Panc1 (cell line): ENCODE data around the gene OR12D2. TPM values are rescaled to one million over a fixed set of nuclear protein-coding genes. Genes with fewer than 3 reads are reported as not detected.

Experiments
- ATAC-seq: fragments of 200-7000 bp; cut with Tn5 transposase; 2 replicates; pipeline ENCODE4 v1.9.1; 2020; ENCODE audit warnings: mild to moderate bottlenecking, moderate library complexity
- BruUV-seq: library from RNA; stranded (reverse); fragments of 400-500 nt; replicated peaks from 2 replicates; lab custom pipeline; 2021; lab: Mats Ljungman, UMichigan
- CTCF ChIA-PET: fragments of 300-600 bp; sonication (Branson Sonifier 250); formaldehyde crosslinking; loops from one replicate; lab custom pipeline; 2022; ENCODE audit warnings: antibody characterized with exemption; lab: Charles Lee
- POLR2A ChIA-PET: fragments of 300-600 bp; sonication (Branson Sonifier 250); formaldehyde crosslinking; loops from one replicate; lab custom pipeline; 2022; ENCODE audit warnings: antibody characterized with exemption; lab: Charles Lee
- DNase-seq: peaks from one replicate; pipeline ENCODE4 v3.0.0-alpha.2; 2010; ENCODE audit warnings: low read depth, low spot score
- H3K27ac ChIP-seq: 2 replicates; pipeline ENCODE4 v1.5.1; 2011; ENCODE audit warnings: mild to moderate bottlenecking, low read length, inconsistent platforms
- H3K27me3 ChIP-seq: fragments of 200-500 bp; sonication (Bioruptor generic); 2 replicates; pipeline ENCODE4 v1.6.0; 2014; ENCODE audit warnings: low read length, inconsistent platforms; ENCODE audit not compliant: control insufficient read depth, insufficient read depth
- H3K36me3 ChIP-seq: fragments of 200-500 bp; sonication (Bioruptor generic); 2 replicates; pipeline ENCODE4 v1.5.1; 2014; ENCODE audit warnings: inconsistent platforms, mild to moderate bottlenecking, low read length, moderate library complexity; ENCODE audit not compliant: control insufficient read depth, insufficient read depth
- H3K4me1 ChIP-seq: 2 replicates; pipeline ENCODE4 v1.5.1; 2011; ENCODE audit warnings: inconsistent platforms, mild to moderate bottlenecking, low read length, moderate library complexity; ENCODE audit not compliant: control insufficient read depth, insufficient read depth
- H3K4me3 ChIP-seq, 2 experiments: 2 replicates each; pipeline ENCODE4 v1.5.1; 2011 to 2012; ENCODE audit warnings: low read depth in 2 of 2, low read length in 2 of 2, mild to moderate bottlenecking in 2 of 2, inconsistent platforms in 1 of 2, moderate library complexity in 1 of 2
- H3K9me3 ChIP-seq: fragments of 200-500 bp; sonication (Bioruptor generic); 2 replicates; pipeline ENCODE4 v1.5.1; 2014; ENCODE audit warnings: low read depth, mild to moderate bottlenecking, inconsistent platforms, low read length, moderate library complexity; ENCODE audit not compliant: control insufficient read depth, insufficient read depth
- POLR2AphosphoS5 ChIP-seq: IDR thresholded peaks from 2 replicates; pipeline ENCODE4 v1.6.1; 2012; ENCODE audit warnings: mild to moderate bottlenecking, low read depth, low read length, moderate library complexity
- REST ChIP-seq, 2 experiments: IDR thresholded peaks; 2 replicates each; pipeline ENCODE4 v1.6.1; 2011 to 2012; ENCODE audit warnings: low read depth in 2 of 2, control low read depth in 1 of 2, low read length in 1 of 2, mild to moderate bottlenecking in 1 of 2, moderate library complexity in 1 of 2; ENCODE audit not compliant: insufficient read depth in 1 of 2
- SIN3A ChIP-seq: IDR thresholded peaks from 2 replicates; pipeline ENCODE4 v1.6.1; 2012; ENCODE audit warnings: low read depth, mild to moderate bottlenecking, low read length, moderate library complexity, borderline replicate concordance; ENCODE audit not compliant: insufficient read depth
- TCF7L2 ChIP-seq: IDR thresholded peaks from 2 replicates; pipeline ENCODE4 v1.6.1; 2011; ENCODE audit warnings: mild to moderate bottlenecking, low read depth, low read length, inconsistent platforms
- in situ Hi-C: cut with HindIII; loops from 2 replicates; pipeline ENCODE4 v1.10.0; 2016; ENCODE audit warnings: low sequenced_read_pairs, low pct_unique_long_range_greater_than_20kb
- intact Hi-C: fragments of 100-400 bp; cut with micrococcal nuclease; formaldehyde crosslinking; loops from one replicate; pipeline ENCODE4 v1.10.0; 2022; ENCODE audit not compliant: unreplicated experiment
- total RNA-seq: library from RNA; stranded (reverse); gene quantifications from one replicate; pipeline ENCODE4 v1.2.1, GENCODE V29; 2021; ENCODE audit not compliant: unreplicated experiment
- TF ChIP-seq, protein P1 (sequence below): fragments of 450-650 bp; IDR thresholded peaks from 2 replicates; pipeline ENCODE4 v1.5.1; 2017; ENCODE audit warnings: mild to moderate bottlenecking

The OR12D2 gene
- total RNA-seq, 1 experiment from 2014 or later, result not detected

DNA sequence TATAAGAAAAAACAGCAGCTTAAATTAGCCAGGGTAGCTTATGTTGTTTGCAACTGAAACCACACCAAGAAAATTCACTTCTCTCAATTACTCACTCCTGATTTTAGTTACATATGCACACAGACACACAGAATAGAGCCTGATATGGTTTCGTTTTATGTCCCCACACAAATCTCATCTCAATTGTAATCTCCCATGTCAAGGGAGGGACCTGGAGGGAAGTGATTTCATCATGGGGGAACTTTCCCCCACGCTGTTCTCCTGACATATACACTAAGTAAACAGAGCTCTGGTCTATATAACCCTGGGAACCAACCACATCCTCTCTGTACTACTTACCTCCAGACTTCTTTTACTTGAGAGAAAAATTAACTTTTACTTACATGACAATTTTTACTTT lies 29.1 kb downstream of the OR12D2 start:
- Histone ChIP-seq H3K27ac (no peak overlapping the region), H3K9me3 (no peaks in the 10 kb centered on the region), H3K27me3 (no peaks in the 10 kb centered on the region; the same call in 1 of the 2 replicates), H3K4me3 (no peak overlapping the region), H3K36me3 (no peaks in the 10 kb centered on the region), H3K4me1 (no peaks in the 10 kb centered on the region)
- CTCF ChIA-PET, result no interaction called here
- TF ChIP-seq SIN3A (no peak), REST (IDR thresholded peaks at IDR 0.05; ENCODE audit: insufficient read depth in 1 of 2, low read depth in 2 of 2, low read length in 1 of 2) (no peak), TCF7L2 (no peak), POLR2AphosphoS5 (no peak)
- TF ChIP-seq, protein P1, sequence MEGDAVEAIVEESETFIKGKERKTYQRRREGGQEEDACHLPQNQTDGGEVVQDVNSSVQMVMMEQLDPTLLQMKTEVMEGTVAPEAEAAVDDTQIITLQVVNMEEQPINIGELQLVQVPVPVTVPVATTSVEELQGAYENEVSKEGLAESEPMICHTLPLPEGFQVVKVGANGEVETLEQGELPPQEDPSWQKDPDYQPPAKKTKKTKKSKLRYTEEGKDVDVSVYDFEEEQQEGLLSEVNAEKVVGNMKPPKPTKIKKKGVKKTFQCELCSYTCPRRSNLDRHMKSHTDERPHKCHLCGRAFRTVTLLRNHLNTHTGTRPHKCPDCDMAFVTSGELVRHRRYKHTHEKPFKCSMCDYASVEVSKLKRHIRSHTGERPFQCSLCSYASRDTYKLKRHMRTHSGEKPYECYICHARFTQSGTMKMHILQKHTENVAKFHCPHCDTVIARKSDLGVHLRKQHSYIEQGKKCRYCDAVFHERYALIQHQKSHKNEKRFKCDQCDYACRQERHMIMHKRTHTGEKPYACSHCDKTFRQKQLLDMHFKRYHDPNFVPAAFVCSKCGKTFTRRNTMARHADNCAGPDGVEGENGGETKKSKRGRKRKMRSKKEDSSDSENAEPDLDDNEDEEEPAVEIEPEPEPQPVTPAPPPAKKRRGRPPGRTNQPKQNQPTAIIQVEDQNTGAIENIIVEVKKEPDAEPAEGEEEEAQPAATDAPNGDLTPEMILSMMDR, result no peak
- BruUV-seq, result no TSS peak
- POLR2A ChIA-PET, result no interaction called here
- ATAC-seq (no peak), DNase-seq (no peak)
- intact Hi-C loops, result no loop called here
- in situ Hi-C loops, result no loop called here

DNA sequence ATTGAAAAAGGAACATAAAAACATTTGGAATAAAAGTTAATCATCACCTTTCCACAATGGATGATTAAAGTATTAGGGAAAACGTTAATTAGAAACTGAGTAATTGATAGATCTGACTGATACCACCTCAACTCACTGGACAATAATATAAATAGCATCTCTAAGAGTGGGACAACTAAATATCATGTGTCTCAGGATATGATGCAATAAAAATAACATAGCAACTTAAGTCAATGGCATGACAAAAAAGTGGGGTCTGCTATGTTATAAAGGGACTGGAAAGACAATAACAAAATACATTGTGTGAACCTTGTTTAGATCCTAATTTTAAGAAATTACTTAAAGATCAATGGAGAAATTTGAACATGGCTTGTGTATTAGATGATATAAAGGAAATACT lies 29.6 kb downstream of the OR12D2 start:
- H3K27me3 ChIP-seq, result no peaks in the 10 kb centered on the region; the same call in 1 of the 2 replicates
- ChIA-PET POLR2A (no interaction called here), CTCF (no interaction called here)
- no peak overlapping the region for H3K27ac ChIP-seq
- H3K4me1 ChIP-seq, result no peaks in the 10 kb centered on the region
- H3K36me3 ChIP-seq, result no peaks in the 10 kb centered on the region
- TF ChIP-seq TCF7L2, result no peak
- no peak for TF ChIP-seq REST (IDR thresholded peaks at IDR 0.05; ENCODE audit: insufficient read depth in 1 of 2, low read depth in 2 of 2, low read length in 1 of 2)
- no peak for TF ChIP-seq SIN3A
- TF ChIP-seq, protein P1, result no peak
- no peak for TF ChIP-seq POLR2AphosphoS5
- no TSS peak for BruUV-seq
- intact Hi-C loops (no loop called here), in situ Hi-C loops (no loop called here)
- H3K9me3 ChIP-seq, result no peaks in the 10 kb centered on the region
- no peak overlapping the region for H3K4me3 ChIP-seq
- DNase-seq (no peak), ATAC-seq (no peak)
